Immature natural killer cell (primary cell): ENCODE data around the gene PAX2. TPM values are rescaled to one million over a fixed set of nuclear protein-coding genes. Genes with fewer than 3 reads are reported as not detected.

Experiments
- DNase-seq, 3 donors: peaks; one replicate each; pipeline ENCODE4 v3.0.0; 2022; ENCODE audit warnings: mixed read lengths in 1 of 3
- H3K27ac Mint-ChIP-seq, 6 donors: one replicate each; pipeline ENCODE4 v1.8.0; 2020; ENCODE audit warnings: mixed read lengths in 6 of 6, mild to moderate bottlenecking in 5 of 6, inconsistent platforms in 4 of 6, moderate library complexity in 3 of 6
- H3K27me3 Mint-ChIP-seq, 3 donors: one replicate each; pipeline ENCODE4 v1.8.0; 2020 to 2021; ENCODE audit warnings: low read depth in 3 of 3, mild to moderate bottlenecking in 3 of 3, mixed read lengths in 3 of 3, moderate library complexity in 3 of 3, inconsistent platforms in 1 of 3
- H3K36me3 Mint-ChIP-seq, 3 donors: one replicate each; pipeline ENCODE4 v1.8.0; 2020; ENCODE audit warnings: mixed read lengths in 3 of 3, inconsistent platforms in 2 of 3, mild to moderate bottlenecking in 2 of 3
- H3K4me1 Mint-ChIP-seq, 2 donors: one replicate each; pipeline ENCODE4 v1.8.0; 2020; ENCODE audit warnings: inconsistent platforms in 2 of 2, mild to moderate bottlenecking in 2 of 2, mixed read lengths in 2 of 2, moderate library complexity in 1 of 2
- H3K4me3 Mint-ChIP-seq, 5 donors: one replicate each; pipeline ENCODE4 v1.8.0; 2020; ENCODE audit warnings: mild to moderate bottlenecking in 5 of 5, mixed read lengths in 5 of 5, inconsistent platforms in 3 of 5, moderate library complexity in 3 of 5
- H3K9me3 Mint-ChIP-seq, 6 donors: one replicate each; pipeline ENCODE4 v1.8.0; 2020; ENCODE audit warnings: mild to moderate bottlenecking in 6 of 6, mixed read lengths in 6 of 6, inconsistent platforms in 4 of 6, moderate library complexity in 3 of 6
- polyA plus RNA-seq, 3 donors: library from polyadenylated mRNA; unstranded; fragments of 300-500 nt; fragmentation: Illumina TruSeq; gene quantifications; one replicate each; pipeline ENCODE4 v1.2.3, GENCODE V29; 2021

Gene PAX2
- polyA plus RNA-seq, 3 donors from 2014 or later = not detected

- Mint-ChIP-seq H3K4me3 (peak overlapping the region; percentile 62 to 86 (median 77)), H3K4me1 (peaks cover 39 to 41% of the 10 kb centered on the region in 2 donors), H3K9me3 (peaks cover 0 to 2% (median 0%) of the 10 kb centered on the region in 6 donors), H3K27ac (no peak overlapping the region), H3K36me3 (no peaks in the 10 kb centered on the region), H3K27me3 (peaks cover 24 to 57% (median 28%) of the 10 kb centered on the region in 3 donors)
- DNase-seq = no peak
These were observed 15.3 kb upstream of the PAX2 start for GRCh38 chr10:100729862-100730724.

DNA sequence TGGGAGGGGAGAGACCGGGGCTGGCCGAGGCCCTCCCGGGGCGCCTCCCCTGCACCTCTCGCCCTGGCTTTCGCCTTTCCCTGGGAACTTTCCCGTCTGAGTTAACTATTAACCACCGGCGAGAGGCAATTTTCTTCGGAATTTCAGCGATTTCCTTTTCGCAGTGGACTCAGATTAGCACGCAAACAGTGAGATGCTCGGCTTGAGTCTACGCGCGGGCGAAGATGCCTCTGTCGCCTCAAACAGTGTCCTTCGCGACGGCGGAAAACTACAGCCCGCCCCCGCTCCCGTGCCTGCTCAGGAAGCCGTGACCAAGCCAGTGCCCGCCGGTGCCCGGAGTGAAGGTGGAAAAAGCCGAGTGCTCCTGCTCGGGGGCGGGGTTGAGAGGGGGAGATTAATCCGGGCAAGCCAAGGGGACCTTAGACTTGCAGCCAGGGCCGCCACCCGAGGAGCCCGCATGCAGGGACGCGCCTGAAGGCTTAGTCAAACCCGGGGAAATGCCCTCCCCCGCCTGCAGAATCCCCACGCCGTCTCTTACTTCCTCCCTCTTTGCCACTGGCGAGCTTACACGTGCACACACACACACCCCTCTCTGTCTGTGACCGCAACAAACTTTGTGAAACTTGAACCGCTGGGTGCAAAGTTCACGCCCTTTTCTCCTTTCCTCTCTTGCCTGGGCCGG, 14.5 kb upstream of the PAX2 start:
- Mint-ChIP-seq H3K27me3 (peaks cover 24 to 57% (median 28%) of the 10 kb centered on the region in 3 donors), H3K4me3 (peak overlapping the region; percentile 61 to 86 (median 72)), H3K36me3 (no peaks in the 10 kb centered on the region), H3K9me3 (peaks cover 0 to 2% (median 0%) of the 10 kb centered on the region in 6 donors), H3K4me1 (peaks cover 41 to 43% of the 10 kb centered on the region in 2 donors), H3K27ac (no peak overlapping the region)
- DNase-seq = peak in 1 of 3 donors; percentile 14

DNA sequence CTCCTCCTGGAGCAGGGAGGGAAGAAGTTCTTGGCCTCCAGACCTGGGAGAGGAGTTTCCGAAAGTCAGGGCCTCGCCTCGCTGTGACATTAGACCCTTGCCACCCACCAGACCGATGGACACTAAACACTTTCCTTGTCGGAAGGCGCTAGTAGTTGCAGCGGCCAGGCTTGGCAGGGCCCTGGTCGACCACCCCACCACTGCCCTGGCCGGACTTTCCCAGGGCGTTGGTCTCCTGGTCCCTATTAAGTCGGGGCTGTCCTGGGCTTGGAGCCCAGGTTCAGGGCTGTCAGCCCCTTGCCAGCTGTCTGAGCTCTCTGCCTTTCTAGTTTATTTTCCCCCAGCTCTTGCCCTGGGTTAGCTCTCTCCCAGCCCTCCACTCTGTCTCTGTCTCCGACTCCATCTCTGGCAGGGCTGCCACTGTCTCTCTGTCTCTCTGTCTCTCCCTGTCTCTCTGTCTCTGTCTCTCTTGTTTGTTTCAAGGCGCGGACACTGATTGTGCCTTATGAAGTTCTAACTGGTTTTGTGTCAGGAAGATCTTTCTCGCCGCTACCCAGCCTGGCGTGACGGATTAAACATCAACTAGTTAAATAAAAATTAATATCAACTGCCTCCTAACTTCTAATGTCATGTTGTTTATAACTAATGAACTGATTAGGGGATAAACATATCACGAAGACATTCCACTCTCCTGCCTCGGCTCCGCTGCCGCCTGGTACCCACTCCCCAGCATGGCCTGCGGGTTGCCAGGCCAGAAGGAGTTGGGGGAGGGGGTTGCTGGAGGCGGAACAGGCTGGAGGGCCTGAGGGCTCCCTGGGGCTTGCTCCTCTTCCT, 13.8 kb upstream of the PAX2 start:
- no peak for DNase-seq
- no peaks in the 10 kb centered on the region for H3K36me3 Mint-ChIP-seq
- peaks cover 23 to 52% (median 32%) of the 10 kb centered on the region in 3 donors for H3K27me3 Mint-ChIP-seq
- peak overlapping the region; percentile 61 to 86 (median 72) for H3K4me3 Mint-ChIP-seq
- H3K4me1 Mint-ChIP-seq = peaks cover 43% of the 10 kb centered on the region in 2 donors
- peaks cover 0 to 2% (median 0%) of the 10 kb centered on the region in 6 donors for H3K9me3 Mint-ChIP-seq
- no peak overlapping the region for H3K27ac Mint-ChIP-seq

DNA sequence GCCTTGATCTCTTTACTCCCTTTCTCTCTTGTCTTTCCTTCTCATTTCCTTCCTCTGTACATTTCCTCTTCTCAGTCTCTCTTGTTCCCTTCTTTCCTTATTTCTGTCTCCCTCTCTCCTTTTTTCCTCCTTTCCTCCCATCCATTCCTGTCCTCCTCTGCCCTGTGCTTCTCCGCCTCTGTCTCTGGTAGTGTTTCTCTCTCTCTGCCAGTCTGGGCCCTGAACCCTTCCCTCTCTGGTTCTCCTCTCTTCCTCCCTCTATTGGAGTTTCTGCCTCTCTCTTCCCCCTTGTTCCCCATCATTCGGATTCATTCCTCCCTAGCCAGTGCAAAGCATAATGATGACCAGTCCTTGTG, 13.2 kb upstream of the PAX2 start:
- peaks cover 27 to 48% (median 35%) of the 10 kb centered on the region in 3 donors for H3K27me3 Mint-ChIP-seq
- peaks cover 43 to 46% of the 10 kb centered on the region in 2 donors for H3K4me1 Mint-ChIP-seq
- peaks cover 0 to 2% (median 0%) of the 10 kb centered on the region in 6 donors for H3K9me3 Mint-ChIP-seq
- DNase-seq = no peak
- peak overlapping the region in 4 of 5 donors; percentile 10 to 55 (median 33) for H3K4me3 Mint-ChIP-seq
- no peak overlapping the region for H3K27ac Mint-ChIP-seq
- H3K36me3 Mint-ChIP-seq = no peaks in the 10 kb centered on the region

DNA sequence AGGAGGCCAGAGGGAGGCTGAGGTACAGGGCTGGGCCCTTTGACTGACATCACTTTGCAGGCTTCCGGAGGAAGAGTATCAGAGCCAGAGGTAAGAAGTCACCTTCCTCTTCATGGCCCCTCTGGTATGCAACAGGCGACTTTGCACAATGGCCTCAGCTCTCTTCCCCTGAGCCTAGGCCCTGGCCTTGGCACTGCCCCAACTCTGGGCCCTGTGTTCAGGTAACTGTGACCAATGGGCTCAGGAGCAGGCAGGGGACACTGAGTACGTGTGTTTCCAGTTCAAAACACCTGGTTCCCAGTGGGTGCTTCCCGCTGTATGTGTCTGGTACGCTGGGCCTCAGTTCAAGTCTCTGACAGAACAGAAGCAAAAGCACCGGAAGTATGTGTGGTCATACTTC, 12.1 kb upstream of the PAX2 start:
- Mint-ChIP-seq H3K4me1 (peaks cover 49 to 52% of the 10 kb centered on the region in 2 donors), H3K36me3 (no peaks in the 10 kb centered on the region), H3K27me3 (peaks cover 25 to 44% (median 37%) of the 10 kb centered on the region in 3 donors), H3K9me3 (peaks cover 0 to 2% (median 0%) of the 10 kb centered on the region in 6 donors), H3K27ac (no peak overlapping the region), H3K4me3 (no peak overlapping the region)
- DNase-seq = no peak

DNA sequence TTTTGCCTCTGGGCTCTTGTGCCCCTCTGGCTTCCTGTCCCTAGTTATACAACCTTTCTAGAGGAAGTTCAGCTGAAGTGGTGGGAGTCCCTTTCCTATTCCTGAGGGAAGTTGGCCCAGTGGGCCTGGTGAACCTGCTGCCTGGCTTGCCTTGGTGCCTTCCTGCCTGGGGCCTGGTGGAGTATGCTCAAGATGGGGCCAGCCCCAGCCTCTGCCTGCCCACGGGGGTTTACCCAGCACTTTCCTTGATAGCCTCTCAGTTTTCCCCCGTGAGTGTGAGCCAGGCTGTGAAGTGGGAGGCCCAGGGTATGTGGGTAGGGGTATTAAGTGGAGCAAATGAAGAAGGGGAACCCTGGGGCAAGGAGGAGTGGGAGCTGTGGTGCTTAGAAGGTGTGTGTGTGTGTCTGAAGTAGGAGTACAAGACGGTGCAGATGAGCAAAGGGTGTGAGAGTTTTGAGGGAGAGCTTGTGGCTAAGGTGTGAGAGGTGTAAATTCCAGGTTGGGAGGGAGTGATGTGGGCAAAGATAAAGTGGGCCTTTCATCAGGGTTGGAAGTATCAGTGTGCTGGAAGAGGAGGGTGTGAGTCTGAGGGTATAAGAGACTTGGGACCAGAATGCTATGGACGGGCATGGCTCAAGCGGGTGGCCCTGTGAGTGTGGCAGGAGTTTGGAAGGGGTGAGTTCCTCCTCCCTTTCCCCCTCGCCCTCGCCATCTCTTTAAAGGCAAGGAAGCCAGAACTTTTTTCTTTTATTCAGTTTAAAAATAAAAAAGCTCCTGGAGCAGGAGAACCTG, 10.9 kb upstream of the PAX2 start:
- Mint-ChIP-seq H3K36me3 (no peaks in the 10 kb centered on the region), H3K27me3 (peaks cover 30 to 45% (median 38%) of the 10 kb centered on the region in 3 donors), H3K27ac (no peak overlapping the region), H3K4me3 (peak overlapping the region in 4 of 5 donors; percentile 2 to 81 (median 45)), H3K4me1 (peaks cover 42 to 48% of the 10 kb centered on the region in 2 donors), H3K9me3 (peaks cover 0 to 2% (median 0%) of the 10 kb centered on the region in 6 donors)
- no peak for DNase-seq

DNA sequence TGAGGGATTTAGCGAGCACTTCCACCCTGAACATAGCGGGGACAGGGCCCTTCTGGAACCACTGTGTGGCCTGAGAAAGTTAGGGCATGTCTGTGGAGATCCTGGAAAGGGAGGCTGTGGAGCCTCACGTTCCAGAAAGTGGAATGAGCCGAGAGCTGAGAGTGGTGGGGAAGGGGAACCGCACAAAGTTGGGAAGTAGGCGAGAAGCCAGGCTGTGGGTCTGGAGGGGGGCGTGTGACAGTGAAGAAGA, 10.4 kb upstream of the PAX2 start:
- Mint-ChIP-seq H3K9me3 (peaks cover 0 to 2% (median 0%) of the 10 kb centered on the region in 6 donors), H3K36me3 (no peaks in the 10 kb centered on the region), H3K4me1 (peaks cover 38 to 43% of the 10 kb centered on the region in 2 donors), H3K4me3 (peak overlapping the region in 4 of 5 donors; percentile 11 to 81 (median 45)), H3K27me3 (peaks cover 29 to 41% (median 38%) of the 10 kb centered on the region in 3 donors), H3K27ac (no peak overlapping the region)
- no peak for DNase-seq

GRCh38 chr10:100735337-100736143, 9.8 kb upstream of the PAX2 start:
- no peak for DNase-seq
- Mint-ChIP-seq H3K27me3 (peaks cover 35 to 44% (median 37%) of the 10 kb centered on the region in 3 donors), H3K36me3 (no peaks in the 10 kb centered on the region), H3K4me1 (peaks cover 34 to 37% of the 10 kb centered on the region in 2 donors), H3K4me3 (peak overlapping the region in 4 of 5 donors; percentile 11 to 81 (median 45)), H3K27ac (no peak overlapping the region), H3K9me3 (peaks cover 0 to 1% (median 0%) of the 10 kb centered on the region in 6 donors)

GRCh38 chr10:100736144-100736808, 9.1 kb upstream of the PAX2 start:
- peaks cover 27 to 30% of the 10 kb centered on the region in 2 donors for H3K4me1 Mint-ChIP-seq
- peaks cover 35 to 45% (median 41%) of the 10 kb centered on the region in 3 donors for H3K27me3 Mint-ChIP-seq
- H3K9me3 Mint-ChIP-seq = peaks cover 0 to 1% (median 0%) of the 10 kb centered on the region in 6 donors
- no peak overlapping the region for H3K27ac Mint-ChIP-seq
- DNase-seq = no peak
- no peaks in the 10 kb centered on the region for H3K36me3 Mint-ChIP-seq
- H3K4me3 Mint-ChIP-seq = peak overlapping the region in 1 of 5 donors; percentile 83

- Mint-ChIP-seq H3K4me3 (peak overlapping the region in 1 of 5 donors; percentile 83), H3K27ac (no peak overlapping the region), H3K27me3 (peaks cover 30 to 43% (median 41%) of the 10 kb centered on the region in 3 donors), H3K9me3 (no peaks in the 10 kb centered on the region), H3K4me1 (peaks cover 22 to 24% of the 10 kb centered on the region in 2 donors), H3K36me3 (no peaks in the 10 kb centered on the region)
- DNase-seq = no peak
These were observed 8.5 kb upstream of the PAX2 start for GRCh38 chr10:100736809-100737354.

DNA sequence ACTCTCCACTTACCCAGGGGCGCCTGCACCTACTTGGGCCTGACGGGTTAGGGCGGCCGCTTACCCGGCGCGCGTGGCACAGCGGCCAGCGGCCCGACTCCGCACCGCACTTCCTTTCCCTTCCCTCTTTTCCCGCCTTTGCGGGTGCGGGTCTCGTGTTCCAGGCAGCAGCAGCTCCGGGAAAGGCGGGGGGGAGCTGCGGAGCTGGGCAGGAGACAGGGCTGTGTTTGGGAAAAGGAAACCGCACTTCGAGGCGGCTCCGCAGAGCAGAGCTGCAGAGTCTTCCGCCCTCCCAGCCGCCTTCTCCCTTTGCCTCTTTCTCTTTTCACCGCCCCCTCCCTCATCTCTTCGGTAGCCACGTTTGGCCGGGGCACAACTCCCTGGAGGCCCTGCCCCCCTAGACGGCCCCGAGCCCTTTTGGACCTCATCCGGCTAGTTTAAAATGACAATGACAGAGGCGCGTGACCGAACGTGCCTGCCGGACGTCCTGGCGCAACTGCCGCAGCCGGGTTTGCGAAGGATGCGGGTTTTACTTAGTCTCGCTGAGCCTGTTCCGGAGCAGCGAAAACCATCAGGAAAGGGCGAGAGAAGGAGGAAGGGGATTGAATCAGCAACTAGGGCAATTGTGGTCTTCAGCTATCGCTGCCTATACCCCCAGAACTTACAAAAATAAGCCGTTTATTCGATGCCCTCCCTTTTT, 7.9 kb upstream of the PAX2 start:
- no peak for DNase-seq
- Mint-ChIP-seq H3K9me3 (no peaks in the 10 kb centered on the region), H3K4me3 (peak overlapping the region; percentile 42 to 83 (median 65)), H3K36me3 (no peaks in the 10 kb centered on the region), H3K4me1 (peaks cover 18 to 23% of the 10 kb centered on the region in 2 donors), H3K27ac (peak overlapping the region in 1 of 6 donors; percentile 9), H3K27me3 (peaks cover 31 to 46% (median 42%) of the 10 kb centered on the region in 3 donors)
